ENCODE results near the gene MAGEA9B.
"Not testable (repeated sequence)": the region's sequence is repeated elsewhere in the genome, so short reads cannot be mapped to it uniquely, and the experiment has no call there.

Gene MAGEA9B

GRCh38 chrX:149571770-149572169 is 15.5 kb downstream of the MAGEA9B start:
- DNase-seq (ENCODE audit: low read depth in 3 of 3): no peak

DNA sequence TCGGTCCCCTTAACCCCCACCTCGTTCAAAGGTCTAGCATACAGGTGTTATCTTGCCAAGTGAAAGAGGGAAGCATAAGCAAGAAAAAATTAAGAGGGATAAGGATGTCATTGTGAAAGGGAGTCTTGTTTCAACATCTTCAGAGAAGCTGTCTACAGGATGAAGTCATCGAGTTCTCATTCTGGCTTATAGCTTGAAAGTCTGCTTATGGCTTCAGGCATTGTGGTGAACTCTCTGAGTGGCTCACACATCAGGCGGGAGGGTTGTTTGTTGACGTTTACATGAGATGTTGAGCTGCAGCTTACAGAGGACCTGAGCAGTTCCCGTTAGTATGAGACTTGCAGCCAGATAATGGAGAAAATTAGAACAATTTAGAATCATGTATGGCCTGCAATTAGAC is 16.6 kb downstream of the MAGEA9B start:
- DNase-seq (ENCODE audit: low read depth in 3 of 3): no peak

GRCh38 chrX:149569770-149570169 is 17.5 kb downstream of the MAGEA9B start:
- no peak for DNase-seq (ENCODE audit: low read depth in 3 of 3)

GRCh38 chrX:149568701-149569296 is 18.5 kb downstream of the MAGEA9B start:
- no peak for DNase-seq (ENCODE audit: low read depth in 3 of 3)

DNA sequence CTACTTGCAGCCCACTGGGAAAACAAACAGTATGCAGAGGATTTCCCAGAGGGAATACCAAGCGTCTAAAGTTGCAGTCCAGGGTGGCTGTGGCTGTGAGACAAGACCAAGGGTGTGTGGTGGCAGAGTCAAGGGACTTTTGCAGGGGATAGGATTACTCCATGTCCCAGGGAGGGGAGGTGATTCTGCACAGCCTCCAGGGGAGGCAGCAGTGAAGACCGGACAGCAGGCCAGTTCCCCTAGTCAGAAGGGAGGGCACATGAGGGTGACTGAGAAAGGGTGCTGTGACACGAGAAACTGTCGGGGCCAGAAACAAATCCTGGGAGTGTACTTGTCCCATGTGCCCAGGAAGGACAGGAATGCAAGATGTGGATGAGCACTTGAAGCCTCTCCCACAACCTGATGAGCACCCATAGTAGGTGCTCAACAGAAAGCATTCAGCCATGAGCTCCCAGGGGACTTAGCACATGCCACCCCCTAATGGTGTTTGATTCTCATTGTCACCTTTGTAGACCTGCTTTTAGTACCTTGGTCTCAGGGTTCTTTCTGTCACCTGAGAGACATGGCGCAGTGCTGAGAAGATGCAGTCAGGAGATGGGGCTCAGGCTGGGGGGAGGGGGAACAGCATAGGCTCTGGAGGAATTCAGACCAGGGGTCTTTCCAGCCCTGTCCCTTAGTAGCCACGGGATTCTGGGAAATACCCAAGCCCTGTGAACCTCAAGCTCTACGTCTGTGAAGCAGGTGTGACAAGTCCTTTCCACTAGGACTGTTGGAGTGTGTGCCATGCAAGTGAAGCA is 19.4 kb downstream of the MAGEA9B start:
- no peak for DNase-seq (ENCODE audit: low read depth in 3 of 3)

DNA sequence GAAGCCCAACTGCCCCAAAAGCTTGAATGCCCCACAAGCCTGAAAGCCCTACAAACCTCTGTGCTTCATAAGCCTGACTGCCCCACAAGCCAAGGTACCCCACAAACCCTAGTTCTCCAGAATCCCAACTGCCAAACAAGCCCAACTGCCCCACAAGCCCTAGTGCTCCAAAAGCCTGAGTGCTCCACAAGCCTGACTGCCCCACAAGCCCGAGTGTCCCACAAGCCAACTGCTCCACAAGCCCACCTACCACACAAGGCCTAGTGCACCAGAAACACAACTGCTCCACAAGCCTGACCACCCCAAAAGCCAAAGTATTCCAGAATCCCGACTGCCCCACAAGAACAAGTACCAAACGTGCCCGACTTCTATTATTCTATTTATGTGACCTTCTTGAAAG is 23.9 kb downstream of the MAGEA9B start:
- no peak for DNase-seq (ENCODE audit: low read depth in 3 of 3)

DNA sequence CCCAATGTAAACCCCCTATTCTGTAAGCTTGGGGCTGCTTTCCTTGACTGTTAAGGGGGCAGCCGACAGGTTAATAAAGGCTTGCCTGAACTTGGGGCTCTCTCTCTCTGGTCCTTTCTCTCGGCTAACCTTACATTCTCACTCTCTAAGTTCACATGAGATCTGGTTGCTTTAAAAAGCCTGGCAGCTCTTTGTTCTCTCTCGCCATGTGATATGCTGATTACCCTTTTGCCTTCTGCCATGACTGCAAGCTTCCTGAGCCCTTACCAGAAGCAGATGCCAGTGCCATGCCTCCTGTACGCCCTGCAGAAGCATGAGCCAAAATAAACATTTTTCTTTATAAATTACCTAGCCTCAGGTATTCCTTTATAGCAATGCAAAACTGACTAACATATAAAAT is 32.0 kb downstream of the MAGEA9B start:
- DNase-seq (ENCODE audit: low read depth in 3 of 3): not testable (repeated sequence)

DNA sequence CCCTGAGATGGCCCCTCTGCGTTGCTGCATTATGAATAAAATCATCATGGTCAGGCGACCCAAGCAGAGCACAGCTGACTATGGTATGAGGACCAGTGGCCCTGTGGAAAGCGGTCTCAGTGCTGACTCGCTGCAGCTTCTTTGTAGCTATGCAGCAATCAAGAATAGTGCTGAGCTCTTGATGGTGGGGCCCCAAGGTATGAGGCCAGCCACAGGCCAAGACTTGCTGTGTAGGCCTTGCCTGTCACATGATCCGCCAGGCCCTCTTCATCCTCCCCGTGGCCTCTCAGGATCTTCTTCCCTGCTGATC is 35.4 kb downstream of the MAGEA9B start:
- DNase-seq (ENCODE audit: low read depth in 3 of 3): not testable (repeated sequence)

- not testable (repeated sequence) for DNase-seq (ENCODE audit: low read depth in 3 of 3)
These were observed 35.9 kb downstream of the MAGEA9B start for GRCh38 chrX:149551245-149551938.

GRCh38 chrX:149550454-149550853 is 36.8 kb downstream of the MAGEA9B start:
- not testable (repeated sequence) for DNase-seq (ENCODE audit: low read depth in 3 of 3)

DNA sequence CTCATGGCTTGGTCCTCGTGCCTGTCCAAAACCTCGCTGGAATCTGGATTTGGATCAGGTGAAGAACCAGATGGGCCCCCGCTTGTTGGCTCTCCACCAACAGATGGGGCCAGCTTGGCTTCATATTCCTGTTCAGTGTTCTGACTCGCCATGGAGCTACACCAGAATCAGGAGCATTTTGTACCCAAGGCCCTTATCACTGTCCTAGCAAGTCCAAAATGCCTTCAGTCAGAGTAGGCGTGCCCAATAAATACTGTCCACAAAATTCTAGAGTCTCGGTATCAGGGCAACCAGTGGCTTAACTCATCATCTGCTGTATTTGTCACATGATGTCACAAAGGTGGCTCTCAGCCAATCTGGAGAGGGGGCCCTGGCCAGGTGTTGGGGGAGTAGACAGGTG is 37.6 kb downstream of the MAGEA9B start, which contains the start of gene HSFX3:
Gene HSFX3 (minus strand): TSS at position 224 of the 400 bp plus-strand sequence. CDS start 72 bp downstream, at position 152.
- DNase-seq (ENCODE audit: low read depth in 3 of 3): not testable (repeated sequence)

GRCh38 chrX:149547782-149548181 is 39.5 kb downstream of the MAGEA9B start:
- DNase-seq (ENCODE audit: low read depth in 3 of 3): not testable (repeated sequence)

- not testable (repeated sequence) for DNase-seq (ENCODE audit: low read depth in 3 of 3)
These were observed 40.3 kb downstream of the MAGEA9B start for GRCh38 chrX:149546962-149547361.

GRCh38 chrX:149545545-149546543 is 41.4 kb downstream of the MAGEA9B start:
- not testable (repeated sequence) for DNase-seq (ENCODE audit: low read depth in 3 of 3)

DNA sequence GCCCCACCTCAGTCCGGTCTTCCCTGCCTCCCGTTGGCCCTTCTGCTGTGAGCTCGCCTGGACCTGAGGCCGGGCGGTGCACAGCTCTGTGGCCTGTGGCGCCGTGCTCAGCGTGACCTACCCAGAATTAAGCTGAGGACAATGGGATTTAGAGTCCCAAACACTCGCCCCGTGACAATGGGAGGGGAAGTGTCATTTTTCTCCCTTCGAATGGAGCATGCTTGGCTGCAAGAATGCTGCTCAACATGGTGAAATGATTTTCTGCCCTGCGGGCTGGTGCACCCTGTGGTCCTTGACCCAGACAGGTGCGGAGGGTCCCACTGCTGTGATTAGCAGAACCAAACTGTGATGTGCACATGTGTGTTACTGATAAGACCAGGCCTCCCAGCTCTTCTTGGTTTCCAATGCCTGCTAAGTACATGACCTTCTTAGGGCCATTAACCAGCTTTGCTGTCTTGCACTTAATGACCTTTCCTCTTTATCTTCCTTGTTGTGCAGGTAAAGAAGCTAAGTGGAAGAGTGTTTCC is 45.7 kb downstream of the MAGEA9B start:
- no peak for DNase-seq (ENCODE audit: low read depth in 3 of 3)

- peak; percentile 70 to 86 (median 78) for DNase-seq (ENCODE audit: low read depth in 3 of 3)
These were observed 46.4 kb downstream of the MAGEA9B start, which contains the start of gene EOLA1 for GRCh38 chrX:149540621-149541520. TSS of gene EOLA1 (plus strand) at chrX:149541012. CDS start at chrX:149545631, 4,619 bp downstream.

DNA sequence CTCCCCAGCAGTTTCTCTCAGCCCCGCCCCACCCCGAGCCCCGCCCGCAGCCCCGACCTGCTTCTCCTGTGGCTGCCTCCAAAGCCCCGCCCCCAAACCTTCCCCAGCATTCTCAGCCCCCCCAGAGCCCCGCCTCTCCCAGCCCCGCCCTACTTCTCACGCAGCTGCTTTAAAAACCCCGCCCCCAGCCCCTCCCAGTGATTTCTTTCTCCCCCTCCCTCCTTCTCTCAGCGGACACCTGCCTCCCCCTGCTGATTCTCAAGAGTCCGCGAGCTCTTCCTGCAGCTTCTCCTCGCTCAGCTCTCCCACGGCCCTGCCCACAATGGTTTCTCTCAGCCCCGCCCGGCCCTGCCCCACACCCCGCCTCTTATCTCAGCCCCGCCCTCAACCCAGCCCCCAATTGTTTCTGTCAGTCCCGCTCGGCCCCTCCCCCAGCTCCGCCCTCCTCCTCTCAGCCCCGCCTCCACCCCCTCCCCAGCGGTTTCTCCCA is 47.1 kb downstream of the MAGEA9B start:
- peak; percentile 78 to 90 (median 83) for DNase-seq (ENCODE audit: low read depth in 3 of 3)

GRCh38 chrX:149539283-149540130 is 47.8 kb downstream of the MAGEA9B start:
- DNase-seq (ENCODE audit: low read depth in 3 of 3): peak; percentile 47 to 70 (median 69)

DNA sequence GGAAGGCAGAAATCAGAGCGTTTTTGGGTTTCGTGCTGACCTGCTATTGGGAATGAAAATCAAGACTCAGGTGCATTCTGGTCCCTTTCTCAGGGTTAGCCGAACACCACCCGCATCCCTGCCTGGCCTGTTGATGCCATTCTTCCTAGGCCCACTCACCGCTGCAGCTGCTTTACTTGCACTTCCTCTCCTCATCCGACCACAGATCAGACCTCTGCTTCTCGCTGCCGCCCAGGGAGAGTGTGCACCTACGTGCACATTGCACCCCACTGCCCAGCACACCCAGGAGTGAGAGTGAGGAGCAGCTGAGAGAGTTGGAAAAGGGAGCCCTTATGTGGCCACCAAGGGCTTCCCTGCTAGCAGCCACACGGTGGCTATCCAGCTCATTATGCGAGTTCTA is 49.8 kb downstream of the MAGEA9B start:
- not testable (repeated sequence) for DNase-seq (ENCODE audit: low read depth in 3 of 3)

Measured in stimulated activated CD4-positive, alpha-beta T cell treated with anti-CD3 and anti-CD28 coated beads, TNF-alpha, amount 100 ng/mL, for 48 hours (primary cell).